ENCODE data around the gene ANKRD42.

Gene ANKRD42

GRCh38 chr11:83285771-83286528 lies 92.4 kb downstream of the ANKRD42 start, which contains the start of gene CCDC90B:
TSS of gene CCDC90B (minus strand) at chr11:83286367. CDS start at chr11:83285972, 395 bp downstream.
- ChIA-PET POLR2A (interaction anchor here (0.6 to 1.6 kb wide), 15 partner anchors 9 to 531 kb away, joined by 3 to 19 read pairs (median 3); partner anchors contain the start of genes ANKRD42, DDIAS, PCF11 and PRCP), CTCF (interaction anchor here (1.1 kb wide), 1 partner anchor 510 kb away, joined by 3 read pairs; no protein-coding TSS in a partner anchor)
- H3K36me3 ChIP-seq (ENCODE audit: control insufficient read depth in 2 of 2, insufficient read depth in 1 of 2, low read length in 2 of 2): peaks cover 0 to 4% of the 10 kb centered on the region in 2 experiments; a peak in 1 of 3 replicates
- H3K4me1 ChIP-seq (ENCODE audit: control insufficient read depth, insufficient read depth, low read length): no peaks in the 10 kb centered on the region
- H3K27ac ChIP-seq (ENCODE audit: extremely low read depth, low read depth, low read length): peak within 1 kb of the TSS; percentile 61
- H3K9me3 ChIP-seq (ENCODE audit: control insufficient read depth, insufficient read depth, low read depth, low read length): no peaks in the 10 kb centered on the region
- peak within 1 kb of the TSS; percentile 73 for H3K4me3 ChIP-seq (ENCODE audit: low read depth, low read length)
- TF ChIP-seq ZNF280D (tag by site-specific recombination; IDR thresholded peaks at IDR 0.05) (no peak), ZNF701 (tag by site-specific recombination; IDR thresholded peaks at IDR 0.05) (no peak), GLIS2 (tag by site-specific recombination; IDR thresholded peaks at IDR 0.05) (peak; percentile 42; the same call in 1 of the 2 replicates), ZNF600 (tag by site-specific recombination; IDR thresholded peaks at IDR 0.05) (peak; percentile 45; the same call in 1 of the 2 replicates), ZNF184 (tag by site-specific recombination; IDR thresholded peaks at IDR 0.05) (no peak), ZBTB20 (tag by site-specific recombination; IDR thresholded peaks at IDR 0.05) (peak; percentile 80; the same call in 1 of the 2 replicates), ZFP37 (tag by site-specific recombination; IDR thresholded peaks at IDR 0.05) (peak; percentile 83), ELK4 (IDR thresholded peaks at IDR 0.05; ENCODE audit: borderline replicate concordance, low read depth, low read length) (no peak), GLIS1 (tag by site-specific recombination; IDR thresholded peaks at IDR 0.05) (peak; percentile 55; the same call in 1 of the 2 replicates), REPIN1 (tag by site-specific recombination; IDR thresholded peaks at IDR 0.05; ENCODE audit: low read depth) (no peak), TRIM28 (IDR thresholded peaks at IDR 0.05; ENCODE audit: borderline replicate concordance, low read length) (peak; percentile 33; the same call in 1 of the 2 replicates), ZNF623 (tag by site-specific recombination; IDR thresholded peaks at IDR 0.05) (0 out of 2 replicates have a peak, but pooled peaks have one; percentile 9), ZNF148 (tag by site-specific recombination; IDR thresholded peaks at IDR 0.05; ENCODE audit: borderline replicate concordance) (no peak), ZFP3 (tag by site-specific recombination; IDR thresholded peaks at IDR 0.05; ENCODE audit: low read depth) (no peak), ZNF341 (tag by site-specific recombination; IDR thresholded peaks at IDR 0.05; ENCODE audit: low read depth) (peak; percentile 88), ZFHX2 (tag by site-specific recombination; conservative IDR thresholded peaks at IDR 0.05) (no peak), TCF7L2 (IDR thresholded peaks at IDR 0.05; ENCODE audit: borderline replicate concordance, low read depth, low read length) (no peak), GLI4 (tag by site-specific recombination; IDR thresholded peaks at IDR 0.05) (no peak), ZNF248 (tag by site-specific recombination; IDR thresholded peaks at IDR 0.05) (no peak), ZBTB7A (tag by site-specific recombination; IDR thresholded peaks at IDR 0.05; ENCODE audit: low read depth) (peak; percentile 92), ZNF138 (tag by site-specific recombination; IDR thresholded peaks at IDR 0.05; ENCODE audit: borderline replicate concordance) (no peak), ZSCAN30 (tag by site-specific recombination; IDR thresholded peaks at IDR 0.05) (peak; percentile 87), ZSCAN4 (tag by site-specific recombination; IDR thresholded peaks at IDR 0.05) (no peak), YY2 (tag by site-specific recombination; IDR thresholded peaks at IDR 0.05) (peak; percentile 86), ZNF174 (tag by site-specific recombination; IDR thresholded peaks at IDR 0.05) (no peak)
- TF ChIP-seq, protein P1, sequence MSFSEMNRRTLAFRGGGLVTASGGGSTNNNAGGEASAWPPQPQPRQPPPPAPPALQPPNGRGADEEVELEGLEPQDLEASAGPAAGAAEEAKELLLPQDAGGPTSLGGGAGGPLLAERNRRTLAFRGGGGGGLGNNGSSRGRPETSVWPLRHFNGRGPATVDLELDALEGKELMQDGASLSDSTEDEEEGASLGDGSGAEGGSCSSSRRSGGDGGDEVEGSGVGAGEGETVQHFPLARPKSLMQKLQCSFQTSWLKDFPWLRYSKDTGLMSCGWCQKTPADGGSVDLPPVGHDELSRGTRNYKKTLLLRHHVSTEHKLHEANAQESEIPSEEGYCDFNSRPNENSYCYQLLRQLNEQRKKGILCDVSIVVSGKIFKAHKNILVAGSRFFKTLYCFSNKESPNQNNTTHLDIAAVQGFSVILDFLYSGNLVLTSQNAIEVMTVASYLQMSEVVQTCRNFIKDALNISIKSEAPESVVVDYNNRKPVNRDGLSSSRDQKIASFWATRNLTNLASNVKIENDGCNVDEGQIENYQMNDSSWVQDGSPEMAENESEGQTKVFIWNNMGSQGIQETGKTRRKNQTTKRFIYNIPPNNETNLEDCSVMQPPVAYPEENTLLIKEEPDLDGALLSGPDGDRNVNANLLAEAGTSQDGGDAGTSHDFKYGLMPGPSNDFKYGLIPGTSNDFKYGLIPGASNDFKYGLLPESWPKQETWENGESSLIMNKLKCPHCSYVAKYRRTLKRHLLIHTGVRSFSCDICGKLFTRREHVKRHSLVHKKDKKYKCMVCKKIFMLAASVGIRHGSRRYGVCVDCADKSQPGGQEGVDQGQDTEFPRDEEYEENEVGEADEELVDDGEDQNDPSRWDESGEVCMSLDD (tag by site-specific recombination; IDR thresholded peaks at IDR 0.05): peak; percentile 73
